Astrocyte (in vitro differentiated cells and primary cell): ENCODE measurements around the gene SEL1L. TPM values are rescaled to one million over a fixed set of nuclear protein-coding genes. Genes with fewer than 3 reads are reported as not detected.

Experiments used
- DNase-seq: peaks from one replicate; pipeline ENCODE4 v3.0.0-alpha.2; 2010; ENCODE audit warnings: low read depth
- FAIRE-seq: peaks from 2 replicates; lab custom pipeline; 2011; peaks lifted over from hg19 to GRCh38; lab: Jason Lieb, UNC
- H2AFZ ChIP-seq: 2 replicates; pipeline ENCODE4 v1.6.0; 2012; ENCODE audit warnings: low read depth, low read length, inconsistent platforms
- H3K27ac ChIP-seq: 2 replicates; pipeline ENCODE4 v1.5.1; 2011; ENCODE audit warnings: low read depth, low read length, inconsistent platforms
- H3K27me3 ChIP-seq: 2 replicates; pipeline ENCODE4 v1.6.0; 2011; ENCODE audit warnings: low read length, inconsistent platforms; ENCODE audit not compliant: insufficient read depth
- H3K36me3 ChIP-seq: 2 replicates; pipeline ENCODE4 v1.5.1; 2011; ENCODE audit warnings: low read length, inconsistent platforms; ENCODE audit not compliant: insufficient read depth
- H3K4me1 ChIP-seq: 2 replicates; pipeline ENCODE4 v1.5.1; 2011; ENCODE audit warnings: low read length, inconsistent platforms; ENCODE audit not compliant: insufficient read depth
- H3K4me2 ChIP-seq: 2 replicates; pipeline ENCODE4 v1.6.0; 2012; ENCODE audit warnings: low read length, inconsistent platforms
- H3K4me3 ChIP-seq: 2 replicates; pipeline ENCODE4 v1.5.1; 2011; ENCODE audit warnings: low read depth, mild to moderate bottlenecking, low read length, inconsistent platforms; ENCODE audit not compliant: insufficient read depth
- H3K79me2 ChIP-seq: 2 replicates; pipeline ENCODE4 v1.6.0; 2012; ENCODE audit warnings: mild to moderate bottlenecking, low read length, inconsistent platforms; ENCODE audit not compliant: insufficient read depth
- H3K9ac ChIP-seq: 2 replicates; pipeline ENCODE4 v1.6.0; 2012; ENCODE audit warnings: mild to moderate bottlenecking, low read length, inconsistent platforms
- H3K9me3 ChIP-seq: 2 replicates; pipeline ENCODE4 v1.5.1; 2012; ENCODE audit warnings: low read depth, mild to moderate bottlenecking, low read length, inconsistent platforms; ENCODE audit not compliant: insufficient read depth
- H4K20me1 ChIP-seq: 2 replicates; pipeline ENCODE4 v1.6.0; 2012; ENCODE audit warnings: low read length, inconsistent platforms; ENCODE audit not compliant: insufficient read depth
- H3K27ac Mint-ChIP-seq: one replicate; pipeline ENCODE4 v1.8.0; 2021; ENCODE audit warnings: mild to moderate bottlenecking, mixed read lengths; ENCODE audit not compliant: unreplicated experiment
- H3K27me3 Mint-ChIP-seq: one replicate; pipeline ENCODE4 v1.8.0; 2021; ENCODE audit warnings: low read depth, mixed read lengths; ENCODE audit not compliant: unreplicated experiment
- H3K36me3 Mint-ChIP-seq: one replicate; pipeline ENCODE4 v1.8.0; 2021; ENCODE audit warnings: low read depth, mixed read lengths; ENCODE audit not compliant: unreplicated experiment
- H3K4me1 Mint-ChIP-seq: one replicate; pipeline ENCODE4 v1.8.0; 2021; ENCODE audit warnings: low read depth, mixed read lengths; ENCODE audit not compliant: unreplicated experiment
- H3K4me3 Mint-ChIP-seq: one replicate; pipeline ENCODE4 v1.8.0; 2021; ENCODE audit warnings: mild to moderate bottlenecking, moderate library complexity, mixed read lengths; ENCODE audit not compliant: unreplicated experiment
- H3K9me3 Mint-ChIP-seq: one replicate; pipeline ENCODE4 v1.8.0; 2021; ENCODE audit warnings: mild to moderate bottlenecking, mixed read lengths; ENCODE audit not compliant: unreplicated experiment
- EZH2 ChIP-seq: IDR thresholded peaks from 2 replicates; pipeline ENCODE4 v1.6.1; 2012; ENCODE audit warnings: mild to moderate bottlenecking, low read length, inconsistent platforms; ENCODE audit not compliant: insufficient read depth
- total RNA-seq: library from RNA; stranded (reverse); gene quantifications from 2 replicates; pipeline ENCODE4 v1.2.1, GENCODE V29; 2021
- TF ChIP-seq, protein P1 (sequence below): IDR thresholded peaks from 2 replicates; pipeline ENCODE4 v1.5.1; 2011; ENCODE audit warnings: low read depth, mild to moderate bottlenecking, inconsistent platforms, low read length, moderate library complexity; ENCODE audit not compliant: insufficient read depth

SEL1L gene
- total RNA-seq, 1 donor from 2014 or later: 108 TPM

DNA sequence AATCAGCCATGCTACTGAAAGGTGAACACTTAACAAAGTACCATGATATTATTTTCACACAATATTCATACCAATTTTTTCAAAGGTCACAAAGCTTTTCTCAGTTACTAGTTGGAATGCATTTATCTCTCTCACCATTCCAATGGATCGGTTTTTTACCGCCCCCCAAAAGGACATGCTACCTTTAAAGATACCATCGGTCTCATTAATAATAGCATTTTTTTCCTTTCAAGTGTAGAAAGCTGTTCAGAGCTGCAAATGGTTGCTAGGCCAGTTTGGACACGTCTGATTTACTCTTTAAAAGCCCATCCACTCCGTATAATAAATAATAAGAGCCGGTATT is 98.6 kb downstream of the SEL1L start:
- Mint-ChIP-seq H3K4me3 (peak overlapping the region; percentile 87), H3K9me3 (peaks cover 3% of the 10 kb centered on the region), H3K27me3 (peaks cover 32% of the 10 kb centered on the region), H3K27ac (no peak overlapping the region), H3K36me3 (no peaks in the 10 kb centered on the region), H3K4me1 (peaks cover 4% of the 10 kb centered on the region)
- H3K4me3 ChIP-seq: peak overlapping the region; percentile 33
- H3K27me3 ChIP-seq: peaks cover 57% of the 10 kb centered on the region
- H3K36me3 ChIP-seq: no peaks in the 10 kb centered on the region
- peaks cover 11% of the 10 kb centered on the region for H3K4me1 ChIP-seq
- no peaks in the 10 kb centered on the region for H3K9me3 ChIP-seq
- FAIRE-seq (no peak), DNase-seq (no peak)
- H3K79me2 ChIP-seq: no peaks in the 10 kb centered on the region
- TF ChIP-seq EZH2: no peak
- TF ChIP-seq, protein P1, sequence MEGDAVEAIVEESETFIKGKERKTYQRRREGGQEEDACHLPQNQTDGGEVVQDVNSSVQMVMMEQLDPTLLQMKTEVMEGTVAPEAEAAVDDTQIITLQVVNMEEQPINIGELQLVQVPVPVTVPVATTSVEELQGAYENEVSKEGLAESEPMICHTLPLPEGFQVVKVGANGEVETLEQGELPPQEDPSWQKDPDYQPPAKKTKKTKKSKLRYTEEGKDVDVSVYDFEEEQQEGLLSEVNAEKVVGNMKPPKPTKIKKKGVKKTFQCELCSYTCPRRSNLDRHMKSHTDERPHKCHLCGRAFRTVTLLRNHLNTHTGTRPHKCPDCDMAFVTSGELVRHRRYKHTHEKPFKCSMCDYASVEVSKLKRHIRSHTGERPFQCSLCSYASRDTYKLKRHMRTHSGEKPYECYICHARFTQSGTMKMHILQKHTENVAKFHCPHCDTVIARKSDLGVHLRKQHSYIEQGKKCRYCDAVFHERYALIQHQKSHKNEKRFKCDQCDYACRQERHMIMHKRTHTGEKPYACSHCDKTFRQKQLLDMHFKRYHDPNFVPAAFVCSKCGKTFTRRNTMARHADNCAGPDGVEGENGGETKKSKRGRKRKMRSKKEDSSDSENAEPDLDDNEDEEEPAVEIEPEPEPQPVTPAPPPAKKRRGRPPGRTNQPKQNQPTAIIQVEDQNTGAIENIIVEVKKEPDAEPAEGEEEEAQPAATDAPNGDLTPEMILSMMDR: no peak
- no peak overlapping the region for H3K9ac ChIP-seq
- H3K27ac ChIP-seq: no peak overlapping the region
- H3K4me2 ChIP-seq: peak overlapping the region; percentile 87
- no peaks in the 10 kb centered on the region for H4K20me1 ChIP-seq
- peak overlapping the region; percentile 59 for H2AFZ ChIP-seq

DNA sequence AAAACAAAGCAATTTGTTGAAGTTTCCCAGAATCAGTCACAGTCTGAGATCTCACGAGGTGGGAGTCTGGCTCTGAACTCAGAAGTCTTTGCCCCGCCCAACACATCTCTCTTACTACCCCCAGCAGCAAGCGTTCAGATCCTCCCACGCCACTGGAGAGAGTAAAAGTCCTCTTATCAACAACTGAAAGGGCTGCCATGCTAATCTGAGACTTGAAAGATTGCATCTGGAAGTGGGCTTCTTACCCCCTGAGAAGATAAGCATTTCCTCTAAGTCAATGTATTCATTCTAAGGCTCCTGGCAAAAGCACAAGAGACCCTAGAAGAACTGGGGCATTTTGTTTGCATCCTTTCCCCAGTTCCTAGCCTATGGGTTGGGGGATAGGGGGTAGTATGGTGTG is 99.4 kb downstream of the SEL1L start:
- peaks cover 4% of the 10 kb centered on the region for H3K4me1 Mint-ChIP-seq
- peaks cover 5% of the 10 kb centered on the region for H3K9me3 Mint-ChIP-seq
- Histone ChIP-seq H3K79me2 (no peaks in the 10 kb centered on the region), H3K4me1 (peaks cover 11% of the 10 kb centered on the region), H3K4me2 (no peak overlapping the region), H4K20me1 (no peaks in the 10 kb centered on the region), H3K9me3 (no peaks in the 10 kb centered on the region), H3K4me3 (no peak overlapping the region), H3K36me3 (no peaks in the 10 kb centered on the region), H2AFZ (no peak overlapping the region), H3K27ac (no peak overlapping the region), H3K9ac (no peak overlapping the region), H3K27me3 (peaks cover 55% of the 10 kb centered on the region)
- DNase-seq (no peak), FAIRE-seq (no peak)
- TF ChIP-seq EZH2: no peak
- TF ChIP-seq, protein P1: no peak
- peaks cover 26% of the 10 kb centered on the region for H3K27me3 Mint-ChIP-seq
- H3K27ac Mint-ChIP-seq: no peak overlapping the region
- no peak overlapping the region for H3K4me3 Mint-ChIP-seq
- H3K36me3 Mint-ChIP-seq: no peaks in the 10 kb centered on the region

DNA sequence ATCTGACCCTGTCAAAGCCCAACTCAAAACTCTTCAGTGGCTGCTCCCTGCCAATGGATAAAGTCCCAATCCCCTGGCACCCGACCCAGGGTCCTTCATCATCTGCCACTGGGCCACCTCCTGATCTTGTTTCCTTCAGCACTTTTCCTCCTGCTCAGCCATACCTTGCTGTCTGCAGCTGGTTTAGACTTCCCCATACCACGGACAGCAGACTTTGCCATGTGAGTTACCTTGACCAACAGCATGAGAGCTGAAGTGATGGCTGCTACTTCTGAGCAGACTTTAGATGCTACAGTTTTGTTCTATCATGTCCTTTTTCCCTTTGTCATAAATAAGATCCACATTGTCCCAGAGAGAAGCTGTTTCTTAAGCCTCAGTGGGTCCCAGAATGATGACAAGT is 100.3 kb downstream of the SEL1L start:
- peaks cover 4% of the 10 kb centered on the region for H3K4me1 Mint-ChIP-seq
- no peak overlapping the region for H2AFZ ChIP-seq
- H3K36me3 Mint-ChIP-seq: no peaks in the 10 kb centered on the region
- no peaks in the 10 kb centered on the region for H3K9me3 ChIP-seq
- H3K9me3 Mint-ChIP-seq: peaks cover 5% of the 10 kb centered on the region
- TF ChIP-seq, protein P1: no peak
- DNase-seq (no peak), FAIRE-seq (no peak)
- no peak overlapping the region for H3K4me2 ChIP-seq
- H3K4me3 Mint-ChIP-seq: no peak overlapping the region
- H3K27ac ChIP-seq: no peak overlapping the region
- H3K79me2 ChIP-seq: no peaks in the 10 kb centered on the region
- no peaks in the 10 kb centered on the region for H4K20me1 ChIP-seq
- peaks cover 46% of the 10 kb centered on the region for H3K27me3 ChIP-seq
- no peak overlapping the region for H3K9ac ChIP-seq
- no peak overlapping the region for H3K4me3 ChIP-seq
- H3K27me3 Mint-ChIP-seq: peaks cover 18% of the 10 kb centered on the region
- no peaks in the 10 kb centered on the region for H3K36me3 ChIP-seq
- no peak overlapping the region for H3K27ac Mint-ChIP-seq
- H3K4me1 ChIP-seq: peaks cover 11% of the 10 kb centered on the region
